Tibial nerve (tissue), 4 donors: Measurements from ENCODE around the gene SAMHD1.

Experiments
- EP300 ChIP-seq, 2 donors: sonication (generic); formaldehyde crosslinking; IDR thresholded peaks; one replicate each; pipeline ENCODE4 v1.6.1; 2017; ENCODE audit warnings: antibody characterized with exemption in 2 of 2, mild to moderate bottlenecking in 1 of 2
- POLR2A ChIP-seq, 2 donors: fragments of 450-650 bp; IDR thresholded peaks; one replicate each; pipeline ENCODE4 v1.6.1; 2017; ENCODE audit warnings: antibody characterized with exemption in 2 of 2, mild to moderate bottlenecking in 2 of 2, moderate library complexity in 2 of 2
- TF ChIP-seq, protein P1 (sequence below), 5 experiments: fragments of 200-600 bp in 3 of 5; fragments of 450-650 bp in 2 of 5; sonication (generic) in 3 of 5; IDR thresholded peaks; one replicate each; pipeline ENCODE4 v1.5.1; 2016 to 2019; ENCODE audit warnings: antibody characterized with exemption in 5 of 5, mild to moderate bottlenecking in 3 of 5, moderate library complexity in 2 of 5

GRCh38 chr20:36881331-36881730 is 70.2 kb downstream of the SAMHD1 start:
- TF ChIP-seq, protein P1, sequence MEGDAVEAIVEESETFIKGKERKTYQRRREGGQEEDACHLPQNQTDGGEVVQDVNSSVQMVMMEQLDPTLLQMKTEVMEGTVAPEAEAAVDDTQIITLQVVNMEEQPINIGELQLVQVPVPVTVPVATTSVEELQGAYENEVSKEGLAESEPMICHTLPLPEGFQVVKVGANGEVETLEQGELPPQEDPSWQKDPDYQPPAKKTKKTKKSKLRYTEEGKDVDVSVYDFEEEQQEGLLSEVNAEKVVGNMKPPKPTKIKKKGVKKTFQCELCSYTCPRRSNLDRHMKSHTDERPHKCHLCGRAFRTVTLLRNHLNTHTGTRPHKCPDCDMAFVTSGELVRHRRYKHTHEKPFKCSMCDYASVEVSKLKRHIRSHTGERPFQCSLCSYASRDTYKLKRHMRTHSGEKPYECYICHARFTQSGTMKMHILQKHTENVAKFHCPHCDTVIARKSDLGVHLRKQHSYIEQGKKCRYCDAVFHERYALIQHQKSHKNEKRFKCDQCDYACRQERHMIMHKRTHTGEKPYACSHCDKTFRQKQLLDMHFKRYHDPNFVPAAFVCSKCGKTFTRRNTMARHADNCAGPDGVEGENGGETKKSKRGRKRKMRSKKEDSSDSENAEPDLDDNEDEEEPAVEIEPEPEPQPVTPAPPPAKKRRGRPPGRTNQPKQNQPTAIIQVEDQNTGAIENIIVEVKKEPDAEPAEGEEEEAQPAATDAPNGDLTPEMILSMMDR (IDR thresholded peaks at IDR 0.05), result no peak
- TF ChIP-seq POLR2A (IDR thresholded peaks at IDR 0.05) (no peak), EP300 (IDR thresholded peaks at IDR 0.05) (no peak)
